Heart left ventricle (tissue), 13 donors: Measurements from ENCODE around the gene CHAMP1.

Experiments
- POLR2A ChIP-seq, 2 donors: fragments of 450-650 bp; IDR thresholded peaks; one replicate each; pipeline ENCODE4 v1.6.1; 2017; ENCODE audit warnings: antibody characterized with exemption in 2 of 2, mild to moderate bottlenecking in 2 of 2, moderate library complexity in 2 of 2
- TF ChIP-seq, protein P1 (sequence below), 12 donors: fragments of 200-600 bp; sonication (generic) in 4 of 12; IDR thresholded peaks; one replicate each; pipeline versions ENCODE4 v1.5.0 to v1.8.0; 2018 to 2022; ENCODE audit warnings: antibody characterized with exemption in 12 of 12, mild to moderate bottlenecking in 5 of 12
- donor health status: ischemic (EF 13 %, LVEDD 7.1; RV severe dilation, severe dysfunction).
- donor health status: DM: no; HTN: yes; CAD: no.
- donor health status: DM: no; HTN: no; CAD: no.
- donor health status: ischemic (EF 25% LVEDD 6.9; RV normal size, moderate dysfunction).
- donor health status: ischemic (EF 25% LVEDD 5.7; RV mildly dilated, moderate dysfunction).
- donor health status: ischemic (EF 35%, LVEDD 5.7; RV mildly dilated, moderate dysfunction).
- donor health status: nonischemic (EF 11% LVEDD 7.7; RV severe dilation, severe dysfunction).
- donor health status: DM: yes; HTN: yes; CAD: no.
- donor health status: PGD.
- donor health status: ischemic (EF 29% LVEDD 5.4; RV normal size, mild dysfunction).
- donor health status: nonischemic (EF 23%, LVEDD 6.1; RV moderate dilation, normal function).

GRCh38 chr13:114310956-114311355, 3.3 kb upstream of the CHAMP1 start:
- TF ChIP-seq, protein P1, sequence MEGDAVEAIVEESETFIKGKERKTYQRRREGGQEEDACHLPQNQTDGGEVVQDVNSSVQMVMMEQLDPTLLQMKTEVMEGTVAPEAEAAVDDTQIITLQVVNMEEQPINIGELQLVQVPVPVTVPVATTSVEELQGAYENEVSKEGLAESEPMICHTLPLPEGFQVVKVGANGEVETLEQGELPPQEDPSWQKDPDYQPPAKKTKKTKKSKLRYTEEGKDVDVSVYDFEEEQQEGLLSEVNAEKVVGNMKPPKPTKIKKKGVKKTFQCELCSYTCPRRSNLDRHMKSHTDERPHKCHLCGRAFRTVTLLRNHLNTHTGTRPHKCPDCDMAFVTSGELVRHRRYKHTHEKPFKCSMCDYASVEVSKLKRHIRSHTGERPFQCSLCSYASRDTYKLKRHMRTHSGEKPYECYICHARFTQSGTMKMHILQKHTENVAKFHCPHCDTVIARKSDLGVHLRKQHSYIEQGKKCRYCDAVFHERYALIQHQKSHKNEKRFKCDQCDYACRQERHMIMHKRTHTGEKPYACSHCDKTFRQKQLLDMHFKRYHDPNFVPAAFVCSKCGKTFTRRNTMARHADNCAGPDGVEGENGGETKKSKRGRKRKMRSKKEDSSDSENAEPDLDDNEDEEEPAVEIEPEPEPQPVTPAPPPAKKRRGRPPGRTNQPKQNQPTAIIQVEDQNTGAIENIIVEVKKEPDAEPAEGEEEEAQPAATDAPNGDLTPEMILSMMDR (IDR thresholded peaks at IDR 0.05), result no peak
- no peak for TF ChIP-seq POLR2A (IDR thresholded peaks at IDR 0.05)
